Measurements from ENCODE around the gene SF3A1. TPM values are rescaled to one million over a fixed set of nuclear protein-coding genes. Genes with fewer than 3 reads are reported as not detected.

Gene SF3A1
- total and polyA plus RNA-seq, 9 of the 15 experiments (the other 6 are each of a cell fraction or from before 2014, with no cell fraction given): 6.7 to 228 (median 13.0) TPM

DNA sequence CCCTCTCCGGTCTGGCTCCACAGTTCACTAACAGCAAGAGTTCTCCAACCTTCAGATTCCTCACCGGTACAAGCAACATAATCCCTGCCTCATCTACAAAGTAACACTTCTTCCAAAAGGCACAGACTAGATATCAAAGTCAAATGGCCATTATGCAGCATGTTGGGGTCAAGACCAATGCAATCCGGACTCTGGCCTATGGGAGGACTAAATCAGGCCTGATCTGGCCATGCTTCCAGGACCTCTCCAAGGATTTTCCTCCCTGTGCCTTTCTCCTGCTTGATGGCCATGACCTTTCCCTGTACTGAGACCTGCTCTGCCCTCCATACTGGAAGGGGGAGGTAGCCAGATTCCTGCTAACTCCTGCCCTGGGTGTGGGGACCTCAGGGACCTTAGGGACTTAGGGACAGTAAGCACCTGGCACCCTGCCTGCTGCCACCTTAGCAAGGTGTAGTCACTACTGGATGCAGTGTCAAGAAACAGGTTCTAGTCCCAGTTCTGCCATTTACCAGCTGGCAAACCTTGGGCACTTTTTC lies 36.6 kb downstream of the SF3A1 start:
- DNase-seq (ENCODE audit: extremely low read depth in 1 of 4, low spot score in 3 of 4) (no peak), ATAC-seq (no peak), FAIRE-seq (no peak)
- WGBS (ENCODE audit: insufficient coverage, low coverage, missing lambda C conversion rate): 90% methylated on average over 2 of the region's 3 CpGs
- H3K9me1 ChIP-seq (ENCODE audit: control insufficient read depth, insufficient read depth, low read length): no peaks in the 10 kb centered on the region
- POLR2A ChIA-PET: interaction anchor here (1.0 to 1.3 kb wide), 3 partner anchors 8 to 15 kb away, joined by 4 to 6 read pairs (median 5); no protein-coding TSS in a partner anchor
- no peak overlapping the region for H2AFZ ChIP-seq (ENCODE audit: low read depth, low read length)
- no peak overlapping the region for H3K27ac ChIP-seq (ENCODE audit: extremely low read depth, low read depth, low read length)
- no peak overlapping the region for H3K4me3 ChIP-seq
- no peak for TF ChIP-seq KLF13 (tag; IDR thresholded peaks at IDR 0.05; ENCODE audit: borderline replicate concordance, low read depth)
- no peak for TF ChIP-seq MYBL2 (IDR thresholded peaks at IDR 0.05; ENCODE audit: low read depth)
- no peak for TF ChIP-seq MYBL2 (CRISPR knock-in tag; IDR thresholded peaks at IDR 0.05; ENCODE audit: borderline replicate concordance)
- TF ChIP-seq, protein P1, sequence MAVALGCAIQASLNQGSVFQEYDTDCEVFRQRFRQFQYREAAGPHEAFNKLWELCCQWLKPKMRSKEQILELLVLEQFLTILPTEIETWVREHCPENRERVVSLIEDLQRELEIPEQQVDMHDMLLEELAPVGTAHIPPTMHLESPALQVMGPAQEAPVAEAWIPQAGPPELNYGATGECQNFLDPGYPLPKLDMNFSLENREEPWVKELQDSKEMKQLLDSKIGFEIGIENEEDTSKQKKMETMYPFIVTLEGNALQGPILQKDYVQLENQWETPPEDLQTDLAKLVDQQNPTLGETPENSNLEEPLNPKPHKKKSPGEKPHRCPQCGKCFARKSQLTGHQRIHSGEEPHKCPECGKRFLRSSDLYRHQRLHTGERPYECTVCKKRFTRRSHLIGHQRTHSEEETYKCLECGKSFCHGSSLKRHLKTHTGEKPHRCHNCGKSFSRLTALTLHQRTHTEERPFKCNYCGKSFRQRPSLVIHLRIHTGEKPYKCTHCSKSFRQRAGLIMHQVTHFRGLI (CRISPR knock-in tag; IDR thresholded peaks at IDR 0.05): no peak
- TF ChIP-seq ZNF431 (CRISPR knock-in tag; IDR thresholded peaks at IDR 0.05): no peak
- no peak for TF ChIP-seq KDM5B (IDR thresholded peaks at IDR 0.05; ENCODE audit: insufficient replicate concordance, low read depth, low read length)
- no peak for TF ChIP-seq POLR2H (tag; IDR thresholded peaks at IDR 0.05; ENCODE audit: low read depth)
- TF ChIP-seq, protein P2, sequence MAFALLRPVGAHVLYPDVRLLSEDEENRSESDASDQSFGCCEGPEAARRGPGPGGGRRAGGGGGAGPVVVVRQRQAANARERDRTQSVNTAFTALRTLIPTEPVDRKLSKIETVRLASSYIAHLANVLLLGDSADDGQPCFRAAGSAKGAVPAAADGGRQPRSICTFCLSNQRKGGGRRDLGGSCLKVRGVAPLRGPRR (CRISPR knock-in tag; IDR thresholded peaks at IDR 0.05): no peak
- TF ChIP-seq RFX7 (CRISPR knock-in tag; IDR thresholded peaks at IDR 0.05): no peak
- TF ChIP-seq, protein P3, sequence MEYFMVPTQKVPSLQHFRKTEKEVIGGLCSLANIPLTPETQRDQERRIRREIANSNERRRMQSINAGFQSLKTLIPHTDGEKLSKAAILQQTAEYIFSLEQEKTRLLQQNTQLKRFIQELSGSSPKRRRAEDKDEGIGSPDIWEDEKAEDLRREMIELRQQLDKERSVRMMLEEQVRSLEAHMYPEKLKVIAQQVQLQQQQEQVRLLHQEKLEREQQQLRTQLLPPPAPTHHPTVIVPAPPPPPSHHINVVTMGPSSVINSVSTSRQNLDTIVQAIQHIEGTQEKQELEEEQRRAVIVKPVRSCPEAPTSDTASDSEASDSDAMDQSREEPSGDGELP (CRISPR knock-in tag; IDR thresholded peaks at IDR 0.05; ENCODE audit: borderline replicate concordance): no peak
- TF ChIP-seq HEY1 (CRISPR knock-in tag; IDR thresholded peaks at IDR 0.05; ENCODE audit: borderline replicate concordance): no peak
- no peak for TF ChIP-seq ZNF263 (CRISPR knock-in tag; IDR thresholded peaks at IDR 0.05; ENCODE audit: borderline replicate concordance)
- no peak for TF ChIP-seq MTA2 (IDR thresholded peaks at IDR 0.05; ENCODE audit: low read depth)
- no peak for TF ChIP-seq ZNF143 (CRISPR knock-in tag; IDR thresholded peaks at IDR 0.05)
- TF ChIP-seq ZNF23 (CRISPR knock-in tag; IDR thresholded peaks at IDR 0.05): no peak
- H3K27me3 ChIP-seq (ENCODE audit: control insufficient read depth in 2 of 2, insufficient read depth in 2 of 2, low read length in 2 of 2): no peaks in the 10 kb centered on the region
- H4K20me1 ChIP-seq (replicated peaks; ENCODE audit: control insufficient read depth, insufficient read depth, low read length): 0 out of 2 replicates have a peak, but pooled peaks cover 4% of the 10 kb centered on the region
- peaks cover 3% of the 10 kb centered on the region; the same call in 2 of the 3 replicates for H3K36me3 ChIP-seq (ENCODE audit: control insufficient read depth, insufficient read depth, low read length)
- peaks cover under 1% of the 10 kb centered on the region; the same call in 1 of the 3 replicates for H3K79me2 ChIP-seq (ENCODE audit: control insufficient read depth, insufficient read depth, low read length)
- in situ Hi-C loops (cut with MboI): no loop called here
- intact Hi-C loops (cut with micrococcal nuclease): no loop called here
- no peaks in the 10 kb centered on the region for H3K9me3 ChIP-seq (replicated peaks; ENCODE audit: control insufficient read depth, insufficient read depth, low read depth, low read length)
- peaks cover 8 to 10% of the 10 kb centered on the region in 2 experiments; a peak in 4 of 5 replicates for H3K4me1 ChIP-seq (replicated peaks in 1 of 2; ENCODE audit: control insufficient read depth in 2 of 2, insufficient read depth in 2 of 2, low read length in 2 of 2)
- no peak overlapping the region for H3K4me2 ChIP-seq (ENCODE audit: insufficient read depth, low read length)
- no peak overlapping the region for H3K9ac ChIP-seq (ENCODE audit: insufficient read depth in 1 of 2, low read depth in 2 of 2, low read length in 2 of 2)
- CTCF ChIA-PET (ENCODE audit: low intra/inter-chr PET ratio): no interaction called here
- no TSS peak for BruUV-seq (replicated peaks)

Data from K562 (cell line).